Fibroblast of villous mesenchyme (primary cell): ENCODE results near the gene FOSL2. TPM values are rescaled to one million over a fixed set of nuclear protein-coding genes. Genes with fewer than 3 reads are reported as not detected.

Experiments
- DNase-seq: peaks from one replicate; pipeline ENCODE4 v3.0.0-alpha.2; 2010; ENCODE audit warnings: low read depth
- H3K4me3 ChIP-seq: 2 replicates; pipeline ENCODE4 v1.5.1; 2011; ENCODE audit warnings: low read depth, mild to moderate bottlenecking, low read length
- total RNA-seq: library from RNA; depleted of rRNA; stranded (reverse); fragments of >200 nt; gene quantifications from 2 replicates; pipeline ENCODE4 v1.2.3, GENCODE V29; 2012
- TF ChIP-seq, protein P1 (sequence below): IDR thresholded peaks from 2 replicates; pipeline ENCODE4 v1.5.1; 2012; ENCODE audit warnings: low read depth, mild to moderate bottlenecking, low read length; ENCODE audit not compliant: insufficient read depth

FOSL2 gene
- total RNA-seq, 1 donor = 81.6 TPM

- TF ChIP-seq, protein P1, sequence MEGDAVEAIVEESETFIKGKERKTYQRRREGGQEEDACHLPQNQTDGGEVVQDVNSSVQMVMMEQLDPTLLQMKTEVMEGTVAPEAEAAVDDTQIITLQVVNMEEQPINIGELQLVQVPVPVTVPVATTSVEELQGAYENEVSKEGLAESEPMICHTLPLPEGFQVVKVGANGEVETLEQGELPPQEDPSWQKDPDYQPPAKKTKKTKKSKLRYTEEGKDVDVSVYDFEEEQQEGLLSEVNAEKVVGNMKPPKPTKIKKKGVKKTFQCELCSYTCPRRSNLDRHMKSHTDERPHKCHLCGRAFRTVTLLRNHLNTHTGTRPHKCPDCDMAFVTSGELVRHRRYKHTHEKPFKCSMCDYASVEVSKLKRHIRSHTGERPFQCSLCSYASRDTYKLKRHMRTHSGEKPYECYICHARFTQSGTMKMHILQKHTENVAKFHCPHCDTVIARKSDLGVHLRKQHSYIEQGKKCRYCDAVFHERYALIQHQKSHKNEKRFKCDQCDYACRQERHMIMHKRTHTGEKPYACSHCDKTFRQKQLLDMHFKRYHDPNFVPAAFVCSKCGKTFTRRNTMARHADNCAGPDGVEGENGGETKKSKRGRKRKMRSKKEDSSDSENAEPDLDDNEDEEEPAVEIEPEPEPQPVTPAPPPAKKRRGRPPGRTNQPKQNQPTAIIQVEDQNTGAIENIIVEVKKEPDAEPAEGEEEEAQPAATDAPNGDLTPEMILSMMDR = no peak
- H3K4me3 ChIP-seq = no peak overlapping the region
- no peak for DNase-seq
Measured at GRCh38 chr2:28374331-28374730, 18.3 kb upstream of the FOSL2 start.

DNA sequence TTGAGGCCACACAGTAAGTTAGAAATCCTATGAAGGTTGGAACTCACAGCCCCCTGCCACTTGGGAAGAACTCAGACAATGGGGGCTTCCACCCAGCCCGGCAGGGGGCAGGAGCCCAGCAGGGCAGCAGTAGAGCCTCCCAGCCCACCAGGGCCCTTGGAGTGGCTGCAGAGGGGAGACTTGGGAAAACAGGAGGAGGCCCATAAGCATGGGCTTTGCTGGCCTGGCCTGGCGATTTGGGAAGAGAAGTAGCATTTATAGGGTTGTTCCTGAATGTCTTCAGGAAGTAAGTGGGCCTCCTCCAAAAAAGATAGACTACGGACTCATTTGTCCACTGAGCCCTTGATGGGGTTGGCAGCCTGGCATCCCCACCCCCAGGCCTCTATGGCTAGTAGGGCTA is 17.4 kb upstream of the FOSL2 start:
- H3K4me3 ChIP-seq = no peak overlapping the region
- no peak for DNase-seq
- TF ChIP-seq, protein P1 = no peak

DNA sequence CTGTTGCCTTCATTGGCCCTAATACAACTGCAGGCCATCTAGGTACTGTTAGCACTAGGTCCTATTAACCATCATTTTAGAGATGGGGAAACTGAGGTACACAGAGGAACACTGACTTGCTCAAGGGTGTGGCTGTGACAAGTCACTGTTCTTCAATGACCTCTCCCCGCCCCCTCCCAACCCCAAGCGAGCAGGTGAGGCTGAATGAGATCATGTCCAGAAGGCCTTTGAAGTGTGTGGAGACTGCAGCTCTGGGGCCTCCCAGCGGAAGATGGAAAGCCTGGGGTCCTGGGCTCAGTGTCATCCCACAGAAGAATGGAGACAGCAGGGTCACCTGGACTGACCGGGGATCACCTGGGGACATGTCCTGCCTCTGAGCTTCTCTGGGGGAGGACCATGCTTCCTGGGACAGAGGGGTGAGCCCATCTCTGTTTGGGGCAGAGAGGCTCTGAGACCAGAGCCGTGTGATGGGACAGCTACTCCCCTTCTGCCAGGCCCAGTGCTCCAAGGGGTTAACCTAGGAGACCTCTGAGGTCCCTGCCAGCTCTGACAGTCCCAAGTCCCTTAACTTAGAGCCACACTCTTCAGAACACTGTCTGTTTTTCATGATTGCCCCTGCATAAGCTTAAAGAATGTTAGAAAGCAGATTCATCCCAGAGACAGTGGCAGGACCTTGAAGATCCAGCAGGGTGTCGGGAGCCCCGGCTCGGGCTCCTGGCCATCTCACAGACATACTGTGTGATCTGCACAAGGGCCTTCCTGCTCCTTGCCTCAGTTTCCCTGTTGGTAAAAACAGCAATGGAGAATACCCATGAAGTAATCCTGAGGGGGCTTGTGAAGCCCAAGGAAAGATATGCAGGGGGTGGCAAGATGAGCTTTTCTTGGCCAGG is 16.7 kb upstream of the FOSL2 start:
- H3K4me3 ChIP-seq = no peak overlapping the region
- no peak for DNase-seq
- TF ChIP-seq, protein P1 = no peak

DNA sequence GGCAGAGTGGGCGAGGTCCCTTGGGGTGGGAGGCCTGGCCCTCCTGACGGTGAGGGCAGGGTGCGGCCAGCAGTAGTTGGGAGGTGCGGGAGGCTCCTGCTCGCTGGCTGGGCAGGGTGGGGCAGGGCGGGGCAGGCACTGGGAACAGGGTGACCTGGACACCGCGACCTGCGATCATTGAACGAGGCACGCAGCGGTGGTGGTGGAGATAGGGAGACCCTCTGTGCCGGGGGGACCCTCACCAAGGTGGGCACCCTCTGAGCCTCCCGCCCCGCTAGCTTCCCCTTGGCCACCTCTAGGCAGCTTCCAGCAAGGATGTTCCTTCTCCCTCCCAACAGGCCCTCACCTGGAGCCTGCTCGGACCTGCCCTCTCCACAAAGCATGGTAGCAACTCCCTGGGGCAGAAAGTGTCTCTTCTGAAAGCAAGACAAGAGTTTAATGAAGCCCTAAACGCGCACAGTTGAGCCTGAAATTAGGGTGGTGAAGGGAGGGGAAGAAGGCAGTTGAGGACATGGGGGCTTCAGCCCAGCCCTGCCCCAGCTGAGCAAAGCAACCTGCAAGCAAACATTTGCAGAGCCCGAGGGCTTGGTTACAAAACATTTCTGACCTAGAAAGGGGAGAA is 15.4 kb upstream of the FOSL2 start:
- no peak for DNase-seq
- TF ChIP-seq, protein P1 = no peak
- no peak overlapping the region for H3K4me3 ChIP-seq

- TF ChIP-seq, protein P1 = no peak
- H3K4me3 ChIP-seq = no peak overlapping the region
- no peak for DNase-seq
Measured at GRCh38 chr2:28377984-28378678, 14.5 kb upstream of the FOSL2 start.

- no peak for DNase-seq
- TF ChIP-seq, protein P1 = no peak
- no peak overlapping the region for H3K4me3 ChIP-seq
Measured at GRCh38 chr2:28378679-28379584, 13.7 kb upstream of the FOSL2 start.
